Liver (tissue), 9 donors: ENCODE results near the gene KANSL1. TPM values are rescaled to one million over a fixed set of nuclear protein-coding genes. Genes with fewer than 3 reads are reported as not detected.

Experiments used
- DNase-seq: peaks from one replicate; pipeline ENCODE4 v3.0.0-alpha.2; 2017; ENCODE audit warnings: low spot score
- H3K27ac ChIP-seq, 2 donors: one replicate each; pipeline ENCODE4 v1.7.0; 2013; ENCODE audit warnings: inconsistent platforms in 2 of 2, low read length in 2 of 2, control low read depth in 1 of 2, low read depth in 1 of 2, mild to moderate bottlenecking in 1 of 2
- H3K27me3 ChIP-seq, 4 donors: one replicate each; pipeline versions ENCODE4 v1.6.1 to v1.7.0; 2013; ENCODE audit warnings: low read length in 3 of 4, inconsistent platforms in 1 of 4, mild to moderate bottlenecking in 1 of 4, moderate library complexity in 1 of 4; ENCODE audit not compliant: control insufficient read depth in 4 of 4, insufficient read depth in 4 of 4
- H3K36me3 ChIP-seq, 4 donors: one replicate each; pipeline versions ENCODE4 v1.6.1 to v1.7.0; 2013; ENCODE audit warnings: low read length in 3 of 4, mild to moderate bottlenecking in 3 of 4, low read depth in 1 of 4, moderate library complexity in 1 of 4; ENCODE audit not compliant: control insufficient read depth in 4 of 4, insufficient read depth in 3 of 4
- H3K4me1 ChIP-seq, 4 donors: one replicate each; pipeline versions ENCODE4 v1.6.1 to v1.7.0; 2013; ENCODE audit warnings: low read length in 3 of 4, mild to moderate bottlenecking in 3 of 4, moderate library complexity in 1 of 4; ENCODE audit not compliant: control insufficient read depth in 4 of 4, insufficient read depth in 4 of 4
- H3K4me3 ChIP-seq, 3 donors: one replicate each; pipeline versions ENCODE4 v1.6.1 to v1.7.0; 2013; ENCODE audit warnings: low read length in 3 of 3, control low read depth in 1 of 3, low read depth in 1 of 3, mild to moderate bottlenecking in 1 of 3
- H3K9ac ChIP-seq, 2 donors: one replicate each; pipeline ENCODE4 v1.7.0; 2013; ENCODE audit warnings: low read length in 2 of 2, mild to moderate bottlenecking in 2 of 2, moderate library complexity in 2 of 2, control low read depth in 1 of 2, low read depth in 1 of 2
- H3K9me3 ChIP-seq, 4 donors: one replicate each; pipeline versions ENCODE4 v1.6.1 to v1.7.0; 2013; ENCODE audit warnings: low read length in 3 of 4; ENCODE audit not compliant: control insufficient read depth in 4 of 4
- ATF3 ChIP-seq: IDR thresholded peaks from 2 replicates; pipeline ENCODE4 v1.6.1; 2016; ENCODE audit warnings: antibody characterized with exemption
- CTCF ChIP-seq: fragments of 150-350 bp; IDR thresholded peaks from 2 replicates; pipeline ENCODE4 v1.5.1; 2017; ENCODE audit warnings: improper control_type of control experiment, low read depth, low read length; ENCODE audit not compliant: missing input control
- EGR1 ChIP-seq, 2 donors: IDR thresholded peaks; 2 replicates each; pipeline ENCODE4 v1.6.1; 2016 to 2018; ENCODE audit warnings: antibody characterized with exemption in 2 of 2, low read depth in 2 of 2
- FOXA1 ChIP-seq: IDR thresholded peaks from 2 replicates; pipeline ENCODE4 v1.6.1; 2016; ENCODE audit warnings: antibody characterized with exemption
- FOXA2 ChIP-seq: IDR thresholded peaks from 2 replicates; pipeline ENCODE4 v1.6.1; 2016; ENCODE audit warnings: antibody characterized with exemption
- GABPA ChIP-seq, 2 donors: IDR thresholded peaks in 1 of 2; conservative IDR thresholded peaks in 1 of 2; 2 replicates each; pipeline ENCODE4 v1.6.1; 2016; ENCODE audit warnings: antibody characterized with exemption in 2 of 2, mild to moderate bottlenecking in 1 of 2, moderate library complexity in 1 of 2
- HNF4A ChIP-seq, 2 donors: conservative IDR thresholded peaks; 2 replicates each; pipeline ENCODE4 v1.6.1; 2016; ENCODE audit warnings: antibody characterized with exemption in 2 of 2, mild to moderate bottlenecking in 2 of 2
- HNF4G ChIP-seq: IDR thresholded peaks from 2 replicates; pipeline ENCODE4 v1.6.1; 2016; ENCODE audit warnings: antibody characterized with exemption
- JUND ChIP-seq, 2 donors: IDR thresholded peaks; 2 replicates each; pipeline ENCODE4 v1.6.1; 2016; ENCODE audit warnings: antibody characterized with exemption in 2 of 2
- MAX ChIP-seq: IDR thresholded peaks from 2 replicates; pipeline ENCODE4 v1.6.1; 2016; ENCODE audit warnings: antibody characterized with exemption
- NR2F2 ChIP-seq: IDR thresholded peaks from 2 replicates; pipeline ENCODE4 v1.6.1; 2016; ENCODE audit warnings: antibody characterized with exemption
- RAD21 ChIP-seq, 2 donors: IDR thresholded peaks; 2 replicates each; pipeline ENCODE4 v1.6.1; 2016; ENCODE audit warnings: antibody characterized with exemption in 2 of 2, mild to moderate bottlenecking in 2 of 2
- REST ChIP-seq: IDR thresholded peaks from 2 replicates; pipeline ENCODE4 v1.6.1; 2016; ENCODE audit warnings: antibody characterized with exemption, mild to moderate bottlenecking
- RXRA ChIP-seq, 2 donors: IDR thresholded peaks; 2 replicates each; pipeline ENCODE4 v1.6.1; 2017 to 2018; ENCODE audit warnings: antibody characterized with exemption in 2 of 2, mild to moderate bottlenecking in 1 of 2
- SP1 ChIP-seq: IDR thresholded peaks from 2 replicates; pipeline ENCODE4 v1.6.1; 2018; ENCODE audit warnings: antibody characterized with exemption, mild to moderate bottlenecking
- TAF1 ChIP-seq: conservative IDR thresholded peaks from 2 replicates; pipeline ENCODE4 v1.6.1; 2016; ENCODE audit warnings: antibody characterized with exemption, mild to moderate bottlenecking
- YY1 ChIP-seq: IDR thresholded peaks from 2 replicates; pipeline ENCODE4 v1.6.1; 2016; ENCODE audit warnings: antibody characterized with exemption, mild to moderate bottlenecking
- ZBTB33 ChIP-seq: IDR thresholded peaks from 2 replicates; pipeline ENCODE4 v1.6.1; 2016; ENCODE audit warnings: antibody characterized with exemption
- WGBS: extraction: QIAGEN DNeasy Blood & Tissue Kit; methylation state at CpG from one replicate; pipeline ENCODE4 v1.1.7; 2013; 5-methylcytosine and 5-hydroxymethylcytosine counted together
- polyA plus RNA-seq, 2 donors: library from polyadenylated mRNA; stranded (reverse) in 1 of 2; unstranded in 1 of 2; fragments of 200-250 nt in 1 of 2; fragments of >200 nt in 1 of 2; fragmentation: Nextera tagmentation in 1 of 2; extraction: Ambion mirVana in 1 of 2; gene quantifications; one replicate each; pipeline versions ENCODE4 v1.2.1 to v1.2.3, GENCODE V29; 2013 to 2015
- total RNA-seq, 2 donors: library from RNA; depleted of rRNA; stranded (reverse); fragments of >200 nt; gene quantifications; one replicate each; pipeline ENCODE4 v1.2.3, GENCODE V29; 2014
- donor health status: healthy.
- donor health status: healthy.
- donor health status: healthy.
- donor health status: healthy.
- donor health status: healthy.

Gene KANSL1
- total and polyA plus RNA-seq, 4 donors, result 5.5 to 86.3 (median 24.0) TPM

GRCh38 chr17:46061435-46061834, 131.8 kb downstream of the KANSL1 start (continued):
- no peak for TF ChIP-seq ZBTB33

GRCh38 chr17:46060461-46060860, 132.8 kb downstream of the KANSL1 start:
- Histone ChIP-seq H3K27me3 (no peaks in the 10 kb centered on the region), H3K9ac (no peak overlapping the region), H3K27ac (no peak overlapping the region), H3K9me3 (no peaks in the 10 kb centered on the region), H3K36me3 (peaks cover 0 to 15% (median 7%) of the 10 kb centered on the region in 4 donors), H3K4me3 (no peak overlapping the region), H3K4me1 (no peaks in the 10 kb centered on the region)
- 96% methylated on average over 2 of the region's 2 CpGs for WGBS
- TF ChIP-seq SP1, result no peak
- no peak for TF ChIP-seq HNF4G
- TF ChIP-seq TAF1, result no peak
- TF ChIP-seq ZBTB33, result no peak
- no peak for TF ChIP-seq FOXA2
- no peak for TF ChIP-seq NR2F2
- no peak for TF ChIP-seq HNF4A (conservative IDR thresholded peaks at IDR 0.05)
- TF ChIP-seq FOXA1, result no peak
- TF ChIP-seq MAX, result no peak
- no peak for TF ChIP-seq RXRA (IDR thresholded peaks at IDR 0.05)
- no peak for TF ChIP-seq CTCF
- TF ChIP-seq RAD21 (IDR thresholded peaks at IDR 0.05), result no peak
- no peak for TF ChIP-seq GABPA (IDR thresholded peaks at IDR 0.05 in 1 of 2, conservative IDR thresholded peaks at IDR 0.05 in 1 of 2)
- no peak for TF ChIP-seq EGR1 (IDR thresholded peaks at IDR 0.05; ENCODE audit: low read depth in 2 of 2)
- TF ChIP-seq YY1, result no peak
- TF ChIP-seq JUND (IDR thresholded peaks at IDR 0.05), result no peak
- TF ChIP-seq REST, result no peak
- no peak for TF ChIP-seq ATF3
- no peak for DNase-seq
